HepG2 (cell line): ENCODE data around the gene BCAS1. TPM values are rescaled to one million over a fixed set of nuclear protein-coding genes. Genes with fewer than 3 reads are reported as not detected.

Experiments
- BHLHE40 ChIP-seq: IDR thresholded peaks from 2 replicates; pipeline ENCODE4 v1.6.1; 2011; ENCODE audit warnings: low read length, improper control_type of control experiment
- CBX5 ChIP-seq: sonication (generic); formaldehyde crosslinking; IDR thresholded peaks from 2 replicates; pipeline ENCODE4 v1.4.0; 2020; ENCODE audit warnings: missing genetic modification reagents, borderline replicate concordance
- FOXA3 ChIP-seq: IDR thresholded peaks from 2 replicates; pipeline ENCODE4 v1.6.1; 2016; ENCODE audit warnings: missing genetic modification reagents, missing compliant biosample characterization
- HOXA9 ChIP-seq: sonication (generic); formaldehyde crosslinking; IDR thresholded peaks from 2 replicates; pipeline ENCODE4 v1.8.1; 2022; ENCODE audit warnings: missing genetic modification reagents, mild to moderate bottlenecking, moderate library complexity, borderline replicate concordance
- IKZF5 ChIP-seq: IDR thresholded peaks from 2 replicates; pipeline ENCODE4 v1.6.1; 2018; ENCODE audit warnings: missing genetic modification reagents, mild to moderate bottlenecking, missing compliant biosample characterization
- ZNF224 ChIP-seq: sonication (generic); formaldehyde crosslinking; IDR thresholded peaks from 2 replicates; pipeline ENCODE4 v1.5.0; 2020; ENCODE audit warnings: mild to moderate bottlenecking, missing genetic modification reagents
- ZNF550 ChIP-seq: sonication (generic); formaldehyde crosslinking; IDR thresholded peaks from 2 replicates; pipeline ENCODE4 v1.4.0; 2020; ENCODE audit warnings: mild to moderate bottlenecking, missing genetic modification reagents, borderline replicate concordance
- ZNF574 ChIP-seq: sonication (generic); formaldehyde crosslinking; IDR thresholded peaks from 2 replicates; pipeline ENCODE4 v1.4.0; 2020; ENCODE audit warnings: missing genetic modification reagents
- ZNF703 ChIP-seq: sonication (generic); formaldehyde crosslinking; IDR thresholded peaks from 2 replicates; pipeline ENCODE4 v1.5.1; 2020; ENCODE audit warnings: missing genetic modification reagents, mild to moderate bottlenecking, moderate library complexity, borderline replicate concordance
- polyA plus RNA-seq, 8 experiments: library from polyadenylated mRNA; depleted of rRNA in 3 of 8; stranded (reverse) in 7 of 8; unstranded in 1 of 8; fragments of >200 nt; fragmentation: Illumina TruSeq in 4 of 8; extraction: Trizol in 4 of 8; gene quantifications; 2 replicates each; pipeline versions ENCODE4 v1.2.1 to v1.2.3, GENCODE V29; 2011 to 2016; ENCODE audit warnings: low read depth in 4 of 8, missing spikeins in 1 of 8, mixed read lengths in 1 of 8; ENCODE audit not compliant: insufficient read depth in 1 of 8
- total RNA-seq, 5 experiments: library from RNA; depleted of rRNA; stranded (reverse); fragments of >200 nt; fragmentation: Illumina TruSeq; extraction: Trizol; gene quantifications; 2 replicates each; pipeline ENCODE4 v1.2.3, GENCODE V29; 2016; ENCODE audit warnings: low read depth in 1 of 5
- TF ChIP-seq, protein P1 (sequence below): sonication (generic); IDR thresholded peaks from 2 replicates; pipeline ENCODE4 v1.6.1; 2016; ENCODE audit warnings: low read depth, borderline replicate concordance
- TF ChIP-seq, protein P2 (sequence below): sonication (generic); formaldehyde crosslinking; IDR thresholded peaks from 2 replicates; pipeline ENCODE4 v1.4.0; 2020; ENCODE audit warnings: missing genetic modification reagents, borderline replicate concordance
- TF ChIP-seq, protein P3 (sequence below): sonication (generic); formaldehyde crosslinking; IDR thresholded peaks from 2 replicates; pipeline ENCODE4 v1.4.0; 2020; ENCODE audit warnings: missing genetic modification reagents
- TF ChIP-seq, protein P4 (sequence below): IDR thresholded peaks from 2 replicates; pipeline ENCODE4 v1.6.1; 2016; ENCODE audit warnings: missing genetic modification reagents, missing compliant biosample characterization
- TF ChIP-seq, protein P5 (sequence below): IDR thresholded peaks from 2 replicates; pipeline ENCODE4 v1.6.1; 2016; ENCODE audit warnings: missing compliant biosample characterization, missing genetic modification reagents, borderline replicate concordance

BCAS1 gene
- total and polyA plus RNA-seq, 2 of the 13 experiments (the other 11 are each of a cell fraction or from before 2014, with no cell fraction given) = 0.55 to 0.91 TPM

DNA sequence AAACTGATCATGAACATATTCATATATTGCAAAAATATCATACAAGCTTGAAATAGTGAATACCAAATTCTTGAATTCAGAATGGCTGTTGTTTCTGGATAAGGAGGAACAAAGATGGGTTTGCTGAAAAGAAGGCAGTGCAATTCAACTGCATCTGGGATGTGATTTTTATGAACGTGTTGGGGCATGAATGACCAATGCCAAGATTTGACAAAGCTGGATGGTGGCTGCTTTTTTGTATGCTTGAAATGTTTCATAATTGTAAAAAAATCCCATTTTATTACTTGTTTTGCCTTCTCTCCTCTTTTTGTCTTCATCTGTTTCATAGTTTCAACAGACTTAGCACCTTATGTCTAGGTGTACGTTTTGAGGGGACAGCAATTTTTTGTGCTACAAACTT lies 36.8 kb upstream of the BCAS1 start (continued):
- TF ChIP-seq, protein P1, sequence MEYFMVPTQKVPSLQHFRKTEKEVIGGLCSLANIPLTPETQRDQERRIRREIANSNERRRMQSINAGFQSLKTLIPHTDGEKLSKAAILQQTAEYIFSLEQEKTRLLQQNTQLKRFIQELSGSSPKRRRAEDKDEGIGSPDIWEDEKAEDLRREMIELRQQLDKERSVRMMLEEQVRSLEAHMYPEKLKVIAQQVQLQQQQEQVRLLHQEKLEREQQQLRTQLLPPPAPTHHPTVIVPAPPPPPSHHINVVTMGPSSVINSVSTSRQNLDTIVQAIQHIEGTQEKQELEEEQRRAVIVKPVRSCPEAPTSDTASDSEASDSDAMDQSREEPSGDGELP = no peak
- no peak for TF ChIP-seq FOXA3 (CRISPR knock-in tag)
- no peak for TF ChIP-seq HOXA9 (CRISPR knock-in tag)
- no peak for TF ChIP-seq BHLHE40
- TF ChIP-seq IKZF5 (CRISPR knock-in tag) = no peak
- TF ChIP-seq ZNF550 (CRISPR knock-in tag) = no peak
- 0 out of 2 replicates have a peak, but pooled peaks have one; percentile 52 for TF ChIP-seq ZNF703 (CRISPR knock-in tag)
- TF ChIP-seq ZNF574 (CRISPR knock-in tag) = no peak
- TF ChIP-seq, protein P2, sequence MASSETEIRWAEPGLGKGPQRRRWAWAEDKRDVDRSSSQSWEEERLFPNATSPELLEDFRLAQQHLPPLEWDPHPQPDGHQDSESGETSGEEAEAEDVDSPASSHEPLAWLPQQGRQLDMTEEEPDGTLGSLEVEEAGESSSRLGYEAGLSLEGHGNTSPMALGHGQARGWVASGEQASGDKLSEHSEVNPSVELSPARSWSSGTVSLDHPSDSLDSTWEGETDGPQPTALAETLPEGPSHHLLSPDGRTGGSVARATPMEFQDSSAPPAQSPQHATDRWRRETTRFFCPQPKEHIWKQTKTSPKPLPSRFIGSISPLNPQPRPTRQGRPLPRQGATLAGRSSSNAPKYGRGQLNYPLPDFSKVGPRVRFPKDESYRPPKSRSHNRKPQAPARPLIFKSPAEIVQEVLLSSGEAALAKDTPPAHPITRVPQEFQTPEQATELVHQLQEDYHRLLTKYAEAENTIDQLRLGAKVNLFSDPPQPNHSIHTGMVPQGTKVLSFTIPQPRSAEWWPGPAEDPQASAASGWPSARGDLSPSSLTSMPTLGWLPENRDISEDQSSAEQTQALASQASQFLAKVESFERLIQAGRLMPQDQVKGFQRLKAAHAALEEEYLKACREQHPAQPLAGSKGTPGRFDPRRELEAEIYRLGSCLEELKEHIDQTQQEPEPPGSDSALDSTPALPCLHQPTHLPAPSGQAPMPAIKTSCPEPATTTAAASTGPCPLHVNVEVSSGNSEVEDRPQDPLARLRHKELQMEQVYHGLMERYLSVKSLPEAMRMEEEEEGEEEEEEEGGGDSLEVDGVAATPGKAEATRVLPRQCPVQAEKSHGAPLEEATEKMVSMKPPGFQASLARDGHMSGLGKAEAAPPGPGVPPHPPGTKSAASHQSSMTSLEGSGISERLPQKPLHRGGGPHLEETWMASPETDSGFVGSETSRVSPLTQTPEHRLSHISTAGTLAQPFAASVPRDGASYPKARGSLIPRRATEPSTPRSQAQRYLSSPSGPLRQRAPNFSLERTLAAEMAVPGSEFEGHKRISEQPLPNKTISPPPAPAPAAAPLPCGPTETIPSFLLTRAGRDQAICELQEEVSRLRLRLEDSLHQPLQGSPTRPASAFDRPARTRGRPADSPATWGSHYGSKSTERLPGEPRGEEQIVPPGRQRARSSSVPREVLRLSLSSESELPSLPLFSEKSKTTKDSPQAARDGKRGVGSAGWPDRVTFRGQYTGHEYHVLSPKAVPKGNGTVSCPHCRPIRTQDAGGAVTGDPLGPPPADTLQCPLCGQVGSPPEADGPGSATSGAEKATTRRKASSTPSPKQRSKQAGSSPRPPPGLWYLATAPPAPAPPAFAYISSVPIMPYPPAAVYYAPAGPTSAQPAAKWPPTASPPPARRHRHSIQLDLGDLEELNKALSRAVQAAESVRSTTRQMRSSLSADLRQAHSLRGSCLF (CRISPR knock-in tag) = no peak
- TF ChIP-seq, protein P3, sequence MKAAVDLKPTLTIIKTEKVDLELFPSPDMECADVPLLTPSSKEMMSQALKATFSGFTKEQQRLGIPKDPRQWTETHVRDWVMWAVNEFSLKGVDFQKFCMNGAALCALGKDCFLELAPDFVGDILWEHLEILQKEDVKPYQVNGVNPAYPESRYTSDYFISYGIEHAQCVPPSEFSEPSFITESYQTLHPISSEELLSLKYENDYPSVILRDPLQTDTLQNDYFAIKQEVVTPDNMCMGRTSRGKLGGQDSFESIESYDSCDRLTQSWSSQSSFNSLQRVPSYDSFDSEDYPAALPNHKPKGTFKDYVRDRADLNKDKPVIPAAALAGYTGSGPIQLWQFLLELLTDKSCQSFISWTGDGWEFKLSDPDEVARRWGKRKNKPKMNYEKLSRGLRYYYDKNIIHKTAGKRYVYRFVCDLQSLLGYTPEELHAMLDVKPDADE = no peak
- TF ChIP-seq, protein P4, sequence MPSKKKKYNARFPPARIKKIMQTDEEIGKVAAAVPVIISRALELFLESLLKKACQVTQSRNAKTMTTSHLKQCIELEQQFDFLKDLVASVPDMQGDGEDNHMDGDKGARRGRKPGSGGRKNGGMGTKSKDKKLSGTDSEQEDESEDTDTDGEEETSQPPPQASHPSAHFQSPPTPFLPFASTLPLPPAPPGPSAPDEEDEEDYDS (CRISPR knock-in tag) = no peak
- TF ChIP-seq, protein P5, sequence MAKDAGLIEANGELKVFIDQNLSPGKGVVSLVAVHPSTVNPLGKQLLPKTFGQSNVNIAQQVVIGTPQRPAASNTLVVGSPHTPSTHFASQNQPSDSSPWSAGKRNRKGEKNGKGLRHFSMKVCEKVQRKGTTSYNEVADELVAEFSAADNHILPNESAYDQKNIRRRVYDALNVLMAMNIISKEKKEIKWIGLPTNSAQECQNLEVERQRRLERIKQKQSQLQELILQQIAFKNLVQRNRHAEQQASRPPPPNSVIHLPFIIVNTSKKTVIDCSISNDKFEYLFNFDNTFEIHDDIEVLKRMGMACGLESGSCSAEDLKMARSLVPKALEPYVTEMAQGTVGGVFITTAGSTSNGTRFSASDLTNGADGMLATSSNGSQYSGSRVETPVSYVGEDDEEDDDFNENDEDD (CRISPR knock-in tag) = no peak
- 0 out of 2 replicates have a peak, but pooled peaks have one; percentile 9 for TF ChIP-seq ZNF224 (CRISPR knock-in tag)
- TF ChIP-seq CBX5 (CRISPR knock-in tag) = no peak
